B cell (primary cell): ENCODE data around the gene MRPS2.

Experiments used
- CTCF ChIP-seq: fragments of 200-600 bp; IDR thresholded peaks from one replicate; pipeline ENCODE4 v1.8.0; 2022; ENCODE audit warnings: antibody characterized with exemption, mild to moderate bottlenecking
- EZH2 ChIP-seq: IDR thresholded peaks from 2 replicates; pipeline ENCODE4 v1.6.1; 2012; ENCODE audit warnings: borderline replicate concordance, low read depth, mild to moderate bottlenecking, moderate library complexity, low read length; ENCODE audit not compliant: insufficient read depth, poor library complexity, severe bottlenecking

DNA sequence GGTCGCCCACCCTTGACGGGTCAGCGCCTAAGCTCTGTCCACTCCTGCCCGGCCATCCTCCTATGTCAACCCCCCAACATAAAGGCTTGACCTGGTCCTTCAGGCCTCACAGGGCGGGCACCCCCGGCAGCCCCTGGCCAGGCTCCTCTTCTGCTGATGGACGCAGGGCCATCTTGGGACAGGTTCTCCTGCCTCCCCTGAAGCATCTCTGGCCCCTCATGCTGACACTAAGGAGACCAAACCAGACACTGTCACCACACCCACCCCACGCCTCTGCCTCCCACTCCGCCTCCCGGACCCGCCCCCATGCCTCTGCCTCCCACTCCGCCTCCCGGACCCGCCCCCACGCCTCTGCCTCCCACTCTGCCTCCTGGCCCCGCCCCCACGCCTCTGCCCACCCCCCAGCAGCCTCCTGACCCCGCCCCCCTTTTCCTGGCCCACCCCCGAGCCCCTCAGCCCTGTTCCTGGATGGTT, 52.3 kb downstream of the MRPS2 start:
- TF ChIP-seq CTCF (no peak), EZH2 (no peak)
